GM18508 (cell line): ENCODE measurements around the gene GPR62.
"Not testable (repeated sequence)": the region's sequence is repeated elsewhere in the genome, so short reads cannot be mapped to it uniquely, and the experiment has no call there.

ENCODE experiments used
- ATAC-seq: cut with Tn5 transposase; IDR thresholded peaks from one replicate; pipeline ENCODE4 v1.9.1; 2021; ENCODE audit warnings: moderate number of reproducible peaks; ENCODE audit not compliant: insufficient read depth, unreplicated experiment

The GPR62 gene, protein sequence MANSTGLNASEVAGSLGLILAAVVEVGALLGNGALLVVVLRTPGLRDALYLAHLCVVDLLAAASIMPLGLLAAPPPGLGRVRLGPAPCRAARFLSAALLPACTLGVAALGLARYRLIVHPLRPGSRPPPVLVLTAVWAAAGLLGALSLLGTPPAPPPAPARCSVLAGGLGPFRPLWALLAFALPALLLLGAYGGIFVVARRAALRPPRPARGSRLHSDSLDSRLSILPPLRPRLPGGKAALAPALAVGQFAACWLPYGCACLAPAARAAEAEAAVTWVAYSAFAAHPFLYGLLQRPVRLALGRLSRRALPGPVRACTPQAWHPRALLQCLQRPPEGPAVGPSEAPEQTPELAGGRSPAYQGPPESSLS

GRCh38 chr3:51955175-51955892, at the start of gene GPR62:
Gene GPR62 (plus strand): TSS chr3:51955381. CDS start chr3:51955653, 272 bp downstream.
- no peak for ATAC-seq

- ATAC-seq = no peak
Observed at GRCh38 chr3:51908026-51908425, 47.2 kb upstream of the GPR62 start.

- ATAC-seq = no peak
Observed at GRCh38 chr3:51916418-51916817, 38.8 kb upstream of the GPR62 start.

DNA sequence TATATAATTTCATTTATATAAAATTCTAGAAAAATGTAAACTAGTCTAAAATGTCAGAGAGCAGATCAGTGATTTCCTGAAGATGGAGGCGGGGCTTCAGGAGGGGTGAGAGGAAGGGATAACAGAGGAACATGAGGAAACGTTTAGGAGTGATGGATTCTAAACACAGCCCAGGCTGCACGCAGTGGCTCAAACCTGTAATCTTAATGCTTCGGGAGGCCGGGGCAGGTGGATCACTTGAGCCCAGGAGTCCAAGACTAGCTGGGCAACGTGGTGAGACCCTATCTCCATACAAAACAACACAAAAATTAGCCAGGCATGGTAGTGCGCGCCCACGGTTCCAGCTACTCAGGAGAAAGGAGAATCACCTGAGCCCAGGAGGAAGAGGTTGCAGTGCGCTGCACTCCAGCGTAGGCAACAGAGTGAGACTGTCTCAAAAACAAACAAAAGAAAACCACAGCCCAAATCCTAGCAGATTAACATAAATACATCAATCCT, 34.1 kb upstream of the GPR62 start:
- no peak for ATAC-seq

DNA sequence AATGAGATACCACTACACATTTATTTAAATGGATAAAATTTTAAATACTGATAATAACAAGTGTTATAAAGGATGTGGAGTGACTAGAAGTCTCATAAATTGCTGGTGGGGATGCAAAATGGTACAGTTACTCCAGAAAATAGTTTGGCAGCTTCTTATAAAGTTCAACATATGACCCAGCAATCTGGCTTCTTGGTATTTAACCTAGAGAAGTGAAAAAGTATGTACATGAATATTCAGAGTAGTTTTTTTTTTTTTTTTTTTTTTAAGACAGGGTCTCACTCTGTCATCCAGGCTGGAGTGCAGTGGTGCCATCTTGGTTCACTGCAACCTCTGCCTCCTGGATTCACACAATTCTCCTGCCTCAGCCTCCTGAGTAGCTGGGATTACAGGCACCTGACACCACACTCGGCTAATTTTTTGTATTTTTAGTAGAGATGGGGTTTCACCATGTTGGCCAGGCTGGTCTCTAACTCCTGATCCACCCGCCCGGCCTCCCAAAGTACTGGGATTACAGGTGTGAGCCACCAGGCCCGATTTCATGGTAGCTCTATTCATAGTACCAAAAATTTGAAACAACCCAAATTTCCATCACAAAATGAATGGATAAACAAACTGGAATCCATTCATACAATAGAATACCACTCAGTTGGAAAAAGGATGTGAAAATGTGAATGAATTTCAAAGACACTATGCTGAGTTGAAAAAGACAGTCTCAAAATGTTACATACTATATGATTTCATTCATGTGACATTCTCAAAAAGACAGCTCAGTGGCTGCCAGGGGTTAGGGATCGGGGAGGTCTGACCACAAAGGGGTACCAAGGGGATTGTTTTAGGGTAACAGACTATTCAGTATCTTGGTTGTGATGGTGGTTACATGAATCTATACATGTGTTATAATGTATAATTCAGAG, 27.9 kb upstream of the GPR62 start:
- ATAC-seq = no peak

- no peak for ATAC-seq
Observed at GRCh38 chr3:51928438-51928837, 26.7 kb upstream of the GPR62 start.

GRCh38 chr3:51928981-51929380, 26.2 kb upstream of the GPR62 start:
- ATAC-seq = not testable (repeated sequence)

DNA sequence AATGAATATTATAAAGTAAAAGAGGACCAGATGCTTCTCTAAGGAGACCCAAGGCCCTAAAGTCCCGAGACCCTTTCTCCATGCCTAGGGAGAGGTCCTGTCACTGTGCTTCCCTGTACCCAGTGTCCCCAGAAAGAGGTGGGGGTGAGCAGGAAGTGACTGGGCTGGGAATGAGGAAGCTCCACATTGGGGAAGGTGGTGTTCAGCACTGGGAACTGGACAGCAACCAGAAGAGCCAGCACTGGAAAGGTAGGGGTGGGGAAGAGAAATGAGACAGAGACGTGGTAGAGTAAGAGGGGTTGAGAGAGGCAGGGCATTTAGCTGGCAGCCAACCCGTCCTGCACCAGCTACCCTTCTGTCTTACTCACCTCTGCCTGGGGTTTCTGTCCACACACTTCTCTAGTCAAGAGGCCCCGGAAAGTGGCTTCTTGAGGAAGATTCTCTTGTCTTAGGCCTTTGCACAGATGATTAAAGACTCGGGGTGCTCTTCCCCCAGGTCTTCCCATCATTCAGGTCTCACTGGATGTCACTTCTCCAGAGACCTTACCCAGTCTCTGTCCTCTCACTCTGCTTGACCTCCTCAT, 25.7 kb upstream of the GPR62 start:
- ATAC-seq = no peak

DNA sequence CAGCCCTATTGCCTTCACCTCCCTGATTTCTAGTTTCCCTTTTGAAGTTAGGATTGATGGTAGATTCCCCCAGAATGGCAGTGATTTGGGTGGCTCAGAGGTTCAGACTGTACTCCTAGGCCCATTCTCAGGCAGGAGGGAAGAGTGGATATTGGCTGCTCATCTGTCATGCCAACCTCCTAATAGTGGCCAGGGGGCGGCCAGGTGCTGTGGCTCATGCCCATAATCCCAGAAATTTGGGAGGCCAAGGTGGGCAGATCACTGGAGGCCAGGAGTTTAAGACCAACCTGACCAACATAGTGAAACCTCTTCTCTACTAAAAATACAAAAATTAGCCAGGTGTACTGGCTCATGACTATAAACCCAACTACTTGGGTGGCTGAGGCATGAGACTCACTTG, 24.7 kb upstream of the GPR62 start:
- no peak for ATAC-seq

- ATAC-seq = no peak
Observed at GRCh38 chr3:51931756-51932155, 23.4 kb upstream of the GPR62 start.

- ATAC-seq = no peak
Observed at GRCh38 chr3:51932471-51933370, 22.5 kb upstream of the GPR62 start.

GRCh38 chr3:51933471-51934138, 21.6 kb upstream of the GPR62 start:
- no peak for ATAC-seq

DNA sequence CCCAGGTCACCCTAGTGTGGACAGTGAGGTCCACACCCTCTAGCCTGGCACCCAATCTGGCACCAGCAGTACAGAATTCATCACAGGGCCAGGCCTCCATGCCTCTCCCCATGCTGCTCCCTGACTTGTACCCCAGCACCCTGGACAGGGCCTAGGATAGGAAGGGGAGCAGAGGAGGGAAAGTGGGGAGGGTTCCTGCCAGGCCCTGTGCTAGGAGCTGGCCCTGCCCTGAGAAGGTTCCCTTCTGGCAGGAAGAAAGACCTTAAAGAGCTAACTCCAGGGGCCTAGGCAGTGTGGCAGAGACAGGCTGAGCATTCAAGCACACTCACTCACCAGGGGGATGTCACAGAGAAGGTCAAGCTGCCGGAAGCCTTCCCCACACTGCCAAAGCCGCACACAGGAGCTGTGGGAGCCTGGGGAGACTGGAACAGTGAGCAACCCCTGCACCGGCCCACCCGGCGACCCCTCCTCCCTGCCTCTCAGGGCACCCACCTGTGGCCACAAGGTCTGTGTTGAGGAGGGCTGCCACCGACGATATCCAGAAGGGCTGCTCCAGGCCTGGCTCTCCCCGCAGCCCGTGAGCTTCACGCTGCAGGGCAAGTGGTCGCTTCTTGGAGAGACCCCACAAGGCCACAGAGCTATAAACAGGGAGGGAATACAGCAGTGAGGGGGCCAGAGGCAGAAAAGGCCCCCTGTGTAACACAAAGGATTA, 20.9 kb upstream of the GPR62 start:
- ATAC-seq = no peak

DNA sequence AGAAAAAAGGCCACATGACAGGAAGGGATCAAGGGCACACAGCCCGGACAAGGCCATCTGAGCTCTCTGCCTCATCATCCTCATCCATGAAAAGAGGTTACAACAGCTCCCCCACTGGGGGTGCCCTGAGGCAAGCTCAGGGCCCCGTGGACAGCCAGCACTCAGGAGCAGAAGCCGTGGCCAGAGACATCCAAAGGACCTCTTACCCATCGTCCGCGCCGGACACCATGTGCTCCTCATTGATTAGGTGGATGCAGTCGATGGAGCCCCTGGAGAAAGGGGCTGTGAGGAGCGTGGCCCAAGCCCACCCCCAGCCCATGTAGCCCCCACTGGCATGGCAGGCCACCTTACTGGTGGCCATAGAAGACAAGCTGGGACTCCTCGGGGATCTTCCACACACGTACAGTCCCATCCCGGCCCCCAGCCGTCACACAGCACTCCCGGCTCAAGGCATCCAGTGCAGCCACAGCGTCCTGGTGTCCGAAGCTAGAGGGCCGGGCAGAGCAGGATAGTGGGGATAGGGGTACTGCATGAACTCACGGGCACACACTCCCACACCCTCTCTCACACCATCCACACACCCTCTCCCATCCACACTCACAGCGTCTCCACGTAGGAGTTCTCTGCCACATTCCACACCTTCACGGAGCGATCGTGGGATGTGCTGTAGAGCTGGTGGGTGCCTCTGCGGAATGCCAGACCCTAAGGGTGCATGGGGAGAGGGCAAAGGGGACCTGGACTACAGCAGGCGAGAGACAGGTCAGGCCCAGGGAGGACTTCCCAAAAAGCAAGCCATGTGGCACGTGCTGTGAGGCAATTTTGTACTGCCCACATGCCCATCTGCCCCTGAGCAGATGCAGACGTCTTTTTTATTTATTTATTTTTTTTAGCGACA, 19.9 kb upstream of the GPR62 start:
- no peak for ATAC-seq

DNA sequence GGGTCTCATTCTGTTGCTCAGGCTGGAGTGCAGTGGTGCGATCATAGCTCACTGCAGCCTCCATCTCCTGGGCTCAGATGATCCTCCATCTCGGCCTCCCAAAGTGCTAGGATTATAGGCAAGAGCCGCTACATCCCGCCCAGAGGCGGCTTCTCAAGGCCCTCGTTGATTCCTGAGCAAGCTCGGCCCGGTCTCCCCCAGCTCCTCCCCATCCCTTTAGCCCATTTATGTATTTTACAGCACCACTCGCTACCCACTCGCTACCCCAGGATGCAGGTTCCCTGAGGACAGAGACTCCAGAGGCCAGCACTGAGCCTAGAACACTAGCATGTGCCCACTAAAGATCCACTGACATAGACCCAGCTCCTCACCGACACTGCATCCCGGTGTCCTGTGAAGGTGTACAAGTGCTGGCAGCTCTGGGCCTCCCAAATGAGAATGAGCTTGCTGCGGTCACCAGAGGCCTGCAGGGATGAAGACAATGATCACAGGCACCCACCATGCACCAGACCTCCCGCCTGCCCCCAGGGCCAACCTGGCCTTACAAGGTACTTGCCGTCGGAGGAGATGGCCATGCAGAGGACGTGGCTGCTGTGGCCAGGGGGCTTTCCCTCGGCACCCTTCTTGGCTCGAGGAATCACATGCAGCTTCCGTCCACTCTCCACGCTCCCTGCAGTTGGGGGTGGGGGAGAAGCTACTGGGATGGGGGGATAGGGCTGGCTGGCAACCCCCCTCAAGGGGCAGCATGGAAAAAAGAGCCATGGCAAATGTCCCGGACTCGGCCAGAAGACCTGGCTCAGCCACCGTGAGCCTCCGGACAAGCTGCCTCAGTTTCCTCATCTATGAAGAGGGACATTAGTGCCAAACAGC, 19.1 kb upstream of the GPR62 start:
- ATAC-seq = no peak

- ATAC-seq = no peak
Observed at GRCh38 chr3:51937014-51937413, 18.2 kb upstream of the GPR62 start.
